NCI-H748 treated with DMSO at 0.1 percent for 48 hours (cell line): Measurements from ENCODE around the gene TACR1.

ENCODE experiments used
- DNase-seq: peaks from one replicate; lab custom pipeline; 2025; lab: John Stamatoyannopoulos, UW

The TACR1 gene

DNA sequence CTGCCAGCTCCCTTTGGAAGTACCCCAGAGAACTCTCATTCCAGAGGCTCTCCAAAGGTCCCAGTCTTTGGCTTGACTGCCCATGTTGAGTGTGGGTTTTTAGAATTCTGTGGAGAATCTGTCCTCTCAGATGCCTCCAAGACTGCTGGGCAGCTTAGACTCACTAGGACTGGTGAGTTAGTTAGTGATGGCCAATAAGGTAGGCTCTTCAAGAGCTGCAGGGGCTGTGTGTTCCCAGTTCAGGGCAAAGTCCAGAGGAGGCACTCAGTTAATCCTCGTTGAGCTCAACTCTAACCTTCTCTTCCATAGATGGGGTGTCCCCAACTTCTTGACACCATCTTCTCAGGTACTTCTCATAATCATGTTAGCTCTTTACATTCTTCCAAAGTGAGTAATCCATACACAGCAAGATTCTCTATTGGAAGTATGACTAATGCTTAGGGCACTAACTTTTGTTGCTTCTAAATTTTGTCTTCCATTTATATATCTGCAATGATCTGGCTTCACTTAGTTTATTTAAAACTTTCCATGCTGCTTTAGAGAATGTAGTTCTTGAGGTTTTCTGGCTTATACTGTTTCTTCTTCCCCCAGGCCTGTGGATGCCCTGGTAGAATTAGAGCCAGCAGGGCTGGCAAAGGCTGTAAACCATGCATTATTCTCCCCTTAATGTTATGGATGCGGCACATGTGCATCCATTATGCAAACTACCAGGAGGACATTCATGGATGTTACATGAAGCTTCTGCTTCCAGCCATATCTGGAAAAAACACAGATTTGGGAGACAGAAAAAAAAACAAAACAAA is 151.9 kb downstream of the TACR1 start:
- DNase-seq: no peak

DNA sequence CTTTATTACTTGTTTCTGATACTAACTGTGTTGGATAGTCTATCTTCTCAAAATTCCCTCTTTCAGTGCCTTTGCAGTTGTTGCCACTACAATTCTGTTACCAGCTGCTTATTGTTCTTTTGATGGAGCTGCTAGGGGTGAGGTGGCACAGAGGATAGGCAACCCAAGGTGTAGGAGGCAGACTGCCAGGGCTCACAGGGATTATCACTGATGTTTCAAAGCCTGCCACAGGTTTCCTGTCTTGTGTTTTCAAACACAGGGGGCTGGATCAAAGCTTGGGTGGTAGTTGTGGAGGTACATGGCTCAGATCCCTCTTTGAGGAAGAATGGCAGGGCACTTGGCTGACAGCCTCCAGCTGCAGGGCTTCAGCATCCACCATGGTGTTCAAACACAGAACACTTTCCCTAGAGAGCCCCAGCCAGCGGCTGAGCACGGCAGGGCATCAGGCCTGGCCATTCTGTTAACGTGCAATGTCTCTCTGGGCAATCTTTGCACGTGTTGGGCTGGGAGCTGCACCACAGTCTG is 153.7 kb downstream of the TACR1 start:
- no peak for DNase-seq

DNA sequence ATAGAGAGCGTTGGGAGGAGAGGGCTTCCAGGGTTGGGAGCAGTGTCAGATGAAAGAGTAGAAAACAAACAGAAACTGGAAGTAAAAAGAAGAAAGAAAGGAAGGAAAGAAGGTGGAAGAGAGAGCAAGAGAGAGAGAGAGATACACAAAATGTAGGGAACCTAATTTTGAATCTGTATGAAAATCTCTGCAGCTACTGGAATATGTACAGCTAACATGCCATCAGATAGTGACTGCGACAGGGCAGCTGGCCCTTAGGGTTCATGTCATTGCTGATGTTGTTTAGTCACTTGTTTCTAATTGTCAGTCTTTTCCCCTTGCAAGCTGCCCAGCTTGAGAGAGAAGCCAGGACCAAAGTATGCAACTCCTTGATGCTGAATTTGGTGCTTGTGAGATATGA is 155.0 kb downstream of the TACR1 start:
- no peak for DNase-seq

DNA sequence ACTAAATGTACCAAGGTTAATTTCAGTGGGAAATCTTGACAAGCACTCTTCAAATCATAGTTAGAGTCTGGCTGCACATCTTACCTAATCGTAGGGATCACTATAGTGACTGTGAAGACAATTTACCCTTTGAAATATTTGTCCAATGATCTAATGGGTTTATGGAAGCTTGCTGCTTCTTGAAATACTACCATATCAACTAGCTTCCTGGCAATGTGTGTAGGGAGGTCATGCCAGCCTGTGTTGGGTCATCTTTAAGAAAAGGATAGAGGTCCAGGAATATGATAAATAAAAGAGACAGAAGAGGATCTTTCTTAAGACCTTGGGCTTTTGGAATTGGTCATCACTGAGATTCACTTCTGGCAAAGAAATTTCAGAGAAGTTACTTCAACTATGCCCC is 156.5 kb downstream of the TACR1 start:
- DNase-seq: no peak

DNA sequence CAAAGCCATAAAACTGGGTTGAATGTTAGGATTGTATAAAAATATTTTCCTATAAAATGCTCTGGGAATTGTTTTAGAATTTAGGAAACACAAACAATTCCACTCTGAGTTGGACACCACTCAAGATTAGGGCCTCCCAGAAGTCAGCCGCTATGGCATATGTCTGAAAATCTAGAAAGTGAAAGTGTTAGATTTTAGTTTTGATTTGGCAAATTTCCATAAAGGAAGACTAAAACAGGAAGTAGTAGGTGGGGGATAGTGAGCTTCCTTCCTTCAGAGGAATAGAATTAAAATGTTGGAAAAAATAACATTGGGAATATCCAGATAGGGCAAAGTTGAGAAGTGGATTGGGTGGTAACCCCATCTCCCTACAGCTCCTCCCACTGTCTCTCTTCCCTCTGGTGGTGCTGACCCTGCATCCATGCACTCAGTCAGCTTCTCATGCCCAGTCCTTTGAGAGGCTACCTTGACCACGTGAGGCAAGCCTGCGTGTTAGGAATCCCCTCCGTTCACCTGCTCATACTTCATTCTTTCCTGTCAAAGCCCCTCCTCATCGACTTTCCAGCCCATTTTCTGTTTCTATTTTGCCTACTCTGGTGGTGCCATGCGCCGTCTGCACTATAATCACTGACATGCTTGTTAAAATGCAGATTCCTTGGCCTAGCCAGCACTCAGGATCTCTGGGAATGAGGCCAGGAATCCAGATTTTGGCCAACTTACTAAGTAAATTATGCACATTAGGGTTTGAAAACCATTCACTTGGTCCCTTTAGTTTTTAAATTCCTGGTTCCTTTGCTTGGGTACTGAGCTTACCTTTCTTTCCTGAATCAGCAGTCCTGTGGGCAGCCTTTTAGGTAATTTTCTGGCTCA is 157.4 kb downstream of the TACR1 start:
- no peak for DNase-seq

DNA sequence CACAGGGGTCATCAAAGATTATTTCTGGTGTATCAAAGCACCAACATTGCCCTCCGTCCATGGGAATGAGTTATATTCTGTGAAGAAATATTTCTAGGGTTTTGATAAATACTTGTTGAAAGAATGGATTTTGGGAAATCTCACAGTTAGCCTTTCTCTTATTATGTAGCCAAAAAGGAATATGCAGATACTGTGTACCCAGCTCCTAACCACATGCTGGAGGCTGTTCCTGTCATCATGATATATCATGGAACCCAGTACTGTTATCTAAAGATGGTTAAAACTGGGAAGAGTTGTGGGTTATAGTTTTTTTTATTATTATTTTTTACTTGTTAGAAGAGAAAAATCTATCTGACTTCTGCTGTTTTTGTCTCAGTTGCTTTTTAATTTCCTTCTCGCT is 158.1 kb downstream of the TACR1 start:
- no peak for DNase-seq

DNA sequence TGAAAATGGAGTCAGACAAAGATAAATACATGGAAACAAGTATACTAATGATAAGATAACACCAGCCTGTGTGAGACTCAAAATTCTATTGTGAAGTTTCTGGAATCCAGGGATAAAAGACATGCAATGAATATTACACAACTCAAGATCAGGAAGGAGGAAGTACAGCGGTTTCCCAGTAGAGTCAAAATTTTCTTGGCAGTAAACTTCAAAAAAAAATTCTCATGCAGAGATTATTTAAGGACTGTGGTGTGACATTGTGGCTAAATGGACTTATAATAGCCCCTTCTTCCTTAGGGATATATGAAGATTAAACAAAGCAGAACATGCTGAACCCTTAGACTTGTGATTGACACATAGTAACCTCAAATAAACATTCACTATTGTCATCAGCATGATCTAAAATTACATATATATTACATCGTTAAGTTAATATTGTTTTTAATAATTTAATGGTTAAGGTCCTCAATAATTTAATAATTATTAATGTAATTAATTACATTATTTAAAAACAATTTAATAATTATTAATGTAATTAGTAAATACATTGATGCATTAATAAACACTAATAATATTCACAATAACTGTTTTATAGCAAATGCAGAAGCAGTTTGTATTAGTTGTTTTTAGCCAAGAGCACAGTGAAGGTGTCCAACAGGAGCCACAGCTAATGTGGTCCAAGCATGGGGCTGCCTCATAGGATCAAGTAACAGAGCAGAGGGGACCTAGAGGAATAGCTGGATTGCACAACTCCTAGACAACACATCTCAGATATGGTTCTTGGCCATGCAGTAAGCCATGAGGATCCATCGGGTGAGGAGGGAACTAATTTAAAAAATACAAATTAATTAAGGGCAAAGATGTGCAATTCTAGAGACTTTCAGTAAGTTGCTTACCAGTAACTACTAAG is 163.6 kb downstream of the TACR1 start:
- no peak for DNase-seq

DNA sequence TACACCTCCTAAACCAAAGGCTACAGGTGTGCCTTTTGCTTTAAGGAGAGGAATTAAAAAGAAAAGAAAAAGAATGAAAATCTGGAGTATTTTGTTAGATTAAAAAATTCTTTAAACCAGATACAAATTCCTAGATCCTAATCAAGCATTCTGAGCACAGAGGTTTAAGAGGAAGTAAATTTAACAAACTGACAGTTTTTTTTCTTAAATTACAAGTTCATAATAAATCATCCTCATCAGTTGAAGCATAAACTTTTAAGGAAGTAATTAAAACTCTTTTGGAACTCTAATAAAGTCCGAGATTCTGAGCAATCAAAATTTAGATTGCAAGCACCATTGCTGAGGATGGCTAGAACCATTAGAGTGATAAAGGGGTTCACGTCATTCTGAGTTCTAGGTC is 165.8 kb downstream of the TACR1 start:
- no peak for DNase-seq

DNA sequence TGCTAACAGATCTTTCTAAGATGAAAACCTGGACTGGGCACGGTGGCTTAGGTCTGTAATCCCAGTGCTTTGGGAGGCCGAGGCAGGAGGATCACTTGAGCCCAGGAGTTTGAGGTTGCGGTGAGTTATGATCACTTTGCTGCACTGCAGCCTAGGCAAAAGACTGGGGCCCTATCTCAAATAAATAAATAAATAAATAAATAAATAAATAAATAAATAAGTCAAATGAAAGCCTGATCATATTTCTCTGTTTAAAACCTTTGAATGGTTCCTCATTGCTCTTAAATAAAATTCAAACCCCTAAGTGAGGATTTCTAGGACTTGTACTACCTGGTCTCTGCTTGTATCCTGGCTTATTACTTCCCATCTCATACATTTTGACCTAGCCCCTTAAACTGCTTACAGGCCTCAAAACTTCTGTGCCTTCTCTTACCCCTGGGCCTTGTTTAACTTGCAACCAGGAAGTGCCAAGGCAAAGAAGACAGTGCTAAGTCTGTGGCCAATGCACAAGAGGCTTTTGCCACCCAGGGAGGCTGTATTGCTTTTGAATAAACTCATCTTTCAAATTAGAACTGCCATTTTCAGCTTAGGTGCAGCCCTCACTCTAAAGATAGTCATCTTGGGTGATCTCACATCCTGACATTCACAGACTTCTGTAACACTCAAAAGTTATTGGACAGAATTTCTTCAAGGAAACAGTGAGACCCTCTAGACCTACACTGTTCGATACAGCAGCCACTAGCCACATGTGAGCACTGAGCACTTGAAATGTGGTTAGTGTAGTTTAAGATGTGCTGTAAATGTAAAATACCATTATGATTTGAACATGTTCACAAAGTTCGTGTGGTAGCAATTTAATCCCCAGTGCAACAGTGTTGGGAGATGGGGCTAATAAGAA is 167.2 kb downstream of the TACR1 start:
- no peak for DNase-seq

DNA sequence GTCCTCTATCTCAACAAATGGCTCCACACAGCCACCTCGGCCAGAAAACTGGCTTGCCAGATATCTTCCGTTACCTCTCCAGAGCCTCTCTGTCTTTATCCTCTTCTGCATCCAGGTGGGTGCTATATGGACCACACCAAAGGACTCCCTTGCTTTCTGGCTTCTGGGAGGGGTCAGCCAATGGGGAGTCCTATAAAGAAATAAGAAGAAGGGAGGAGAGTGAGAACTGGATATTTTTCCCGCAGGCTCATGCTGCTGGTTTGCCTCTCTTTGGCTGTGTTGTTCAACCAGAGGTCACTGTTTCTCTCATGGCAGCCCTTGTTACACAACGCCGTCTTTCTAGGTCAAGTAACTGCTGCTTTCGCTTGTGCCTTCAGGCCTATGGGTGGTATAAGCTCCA is 168.1 kb downstream of the TACR1 start:
- no peak for DNase-seq

DNA sequence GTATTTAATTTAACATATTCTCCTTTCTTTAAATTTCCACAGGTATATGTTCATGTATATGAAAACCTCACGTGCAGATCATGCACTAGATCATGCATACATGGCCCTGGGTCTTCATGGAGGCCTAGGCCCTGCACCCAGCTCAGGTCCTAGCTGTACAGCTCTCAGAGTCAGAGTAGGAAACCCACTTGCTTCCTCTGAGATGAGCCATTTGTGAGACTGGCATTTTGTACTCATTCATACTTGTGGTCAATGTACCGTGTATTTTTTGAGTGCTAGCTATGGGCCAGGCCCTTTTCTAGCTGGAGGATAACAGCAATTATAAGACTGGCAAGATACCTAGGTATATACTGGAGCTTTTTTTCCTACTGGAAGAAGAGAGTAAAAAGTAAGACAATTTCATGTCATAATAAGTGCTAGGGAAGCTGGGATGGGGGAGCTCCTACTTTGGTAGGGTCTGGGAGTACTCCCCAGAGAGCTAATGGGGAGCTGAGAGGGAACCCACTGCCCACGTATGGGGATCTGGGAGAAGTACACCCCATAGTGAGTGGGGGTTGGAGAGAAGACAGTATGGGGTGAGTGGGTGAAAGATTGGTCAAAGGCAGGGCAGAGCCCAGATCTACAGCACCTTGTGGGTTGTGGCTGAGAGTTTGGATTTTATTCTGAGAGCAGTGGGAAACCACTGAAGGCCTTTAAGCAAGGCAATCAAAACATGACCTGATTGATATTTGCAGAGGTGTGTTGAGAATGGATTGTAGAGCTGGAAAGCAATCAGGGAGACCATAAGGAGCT is 168.9 kb downstream of the TACR1 start:
- no peak for DNase-seq

DNA sequence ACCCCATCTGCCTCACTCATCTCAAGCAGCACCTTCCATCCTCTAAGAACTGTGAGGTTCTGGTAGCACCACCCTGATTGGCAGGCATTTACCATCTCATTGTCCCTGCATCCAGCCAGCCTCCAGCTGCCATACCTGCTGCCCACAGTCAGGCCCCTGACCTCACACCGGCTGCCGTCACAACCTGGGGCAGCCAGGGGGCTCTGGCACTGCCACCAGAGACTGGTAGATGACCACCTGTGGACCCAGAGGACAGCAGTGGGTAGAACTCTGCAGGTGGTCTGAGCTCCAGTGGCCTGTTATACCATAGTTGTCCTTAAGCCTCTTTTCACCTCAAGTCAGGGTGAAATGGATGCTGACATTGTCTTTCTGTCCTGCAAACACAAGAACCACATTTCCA is 171.4 kb downstream of the TACR1 start:
- DNase-seq: no peak

DNA sequence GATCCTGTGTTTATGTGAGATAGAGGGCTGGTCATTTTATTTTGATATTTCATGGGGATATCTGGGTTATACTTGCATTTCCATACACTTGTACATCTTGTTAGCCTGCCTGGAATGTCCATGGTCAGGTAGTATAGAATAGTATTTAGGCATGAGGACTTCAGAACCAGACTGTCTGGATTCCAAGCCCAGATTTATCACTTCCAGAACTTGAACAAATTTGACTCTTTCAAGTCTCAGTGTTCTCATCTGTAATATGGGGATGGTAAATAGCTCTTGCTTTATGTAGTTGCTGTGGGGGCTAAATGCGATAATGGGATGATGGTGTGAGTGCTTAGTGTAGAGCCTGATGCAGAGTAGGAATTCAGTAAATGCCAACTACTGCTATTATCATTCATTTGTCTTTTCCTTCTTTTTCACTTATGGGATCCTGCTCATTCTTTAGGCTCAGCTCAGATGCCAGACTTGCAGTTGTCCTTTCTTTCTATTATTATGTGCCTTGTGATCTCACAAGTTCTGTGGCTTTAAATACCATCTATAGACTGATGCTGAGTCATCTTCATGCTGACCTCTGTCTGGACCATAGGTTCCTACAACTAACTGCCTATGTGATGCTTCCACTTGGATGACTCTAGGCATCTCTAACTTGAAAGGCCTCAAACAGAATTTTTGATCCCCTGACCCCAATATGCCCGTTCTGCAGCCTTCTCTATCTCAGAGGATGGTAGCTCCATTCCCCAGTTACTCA is 173.5 kb downstream of the TACR1 start:
- DNase-seq: no peak

DNA sequence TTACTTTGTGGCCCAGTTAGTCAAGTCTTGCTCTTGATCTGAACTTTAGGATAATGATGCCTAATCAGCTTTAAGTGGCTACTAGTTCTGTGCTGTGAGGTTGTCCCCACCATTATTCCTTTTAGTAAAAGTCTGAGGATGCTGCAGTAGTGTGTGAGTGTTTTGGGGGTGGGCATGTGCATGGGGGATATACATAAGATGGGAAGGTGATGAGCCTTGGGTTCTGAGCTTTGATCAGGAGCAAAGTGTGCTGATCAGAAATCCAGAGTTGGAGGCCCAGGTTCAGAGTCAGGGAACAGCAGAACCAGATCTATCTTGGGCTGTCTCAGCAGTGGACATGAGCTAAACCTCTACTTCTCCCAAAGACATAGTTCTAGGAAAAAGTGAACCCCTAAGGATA is 174.1 kb downstream of the TACR1 start:
- no peak for DNase-seq

DNA sequence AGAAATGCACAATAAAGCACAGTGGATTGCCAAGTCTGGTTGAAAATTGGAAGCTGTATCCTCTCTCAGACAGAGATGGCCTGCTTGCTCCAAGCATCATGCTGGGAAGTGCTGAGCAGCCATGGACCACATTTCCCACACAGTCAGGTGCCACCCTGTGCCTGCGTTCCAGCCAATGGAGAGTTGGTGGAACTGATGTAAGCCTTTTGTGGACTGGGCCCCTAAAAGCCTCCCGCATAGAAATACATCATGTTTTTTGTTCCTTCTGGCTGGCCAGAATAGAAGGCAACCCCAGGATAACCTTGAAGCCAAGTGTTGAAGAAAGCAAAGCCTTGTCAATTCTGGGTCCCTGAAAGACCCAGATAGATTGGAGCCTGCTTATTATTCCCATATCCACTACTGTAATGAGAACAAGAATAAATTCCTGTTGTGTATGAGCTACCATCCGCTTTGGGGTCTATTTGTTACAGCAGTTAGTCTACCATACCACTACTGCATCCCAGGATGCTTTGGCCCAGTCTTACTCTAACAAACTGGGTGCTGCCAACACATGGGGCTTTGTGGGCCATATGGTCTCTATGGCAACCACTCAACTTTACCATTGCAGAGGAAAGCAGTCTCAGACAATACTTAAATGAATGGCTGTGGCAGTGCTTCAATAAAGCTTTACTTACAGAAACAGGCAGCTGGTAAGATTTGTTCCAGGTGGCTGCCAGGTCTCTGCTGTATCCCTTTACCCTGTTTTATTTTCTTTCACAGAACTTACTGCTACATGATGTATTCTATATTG is 175.5 kb downstream of the TACR1 start:
- no peak for DNase-seq

DNA sequence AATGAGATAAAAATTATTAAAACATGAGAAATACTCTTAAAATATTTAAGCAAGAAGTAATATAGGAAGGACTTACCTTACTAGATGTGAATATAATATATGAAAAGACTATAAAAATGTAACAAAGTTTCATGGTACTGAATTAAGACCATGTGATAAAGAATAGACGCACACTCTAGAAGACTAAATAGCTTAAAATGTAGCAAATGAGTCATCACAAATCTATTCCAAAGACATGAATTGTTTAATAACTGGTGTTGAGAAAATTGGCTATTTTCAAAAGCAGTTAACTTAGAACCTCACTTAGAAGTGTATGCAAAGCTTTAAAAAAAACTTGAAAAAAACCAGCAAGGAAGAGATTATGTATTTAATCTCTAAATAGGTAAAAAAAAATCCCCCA is 176.8 kb downstream of the TACR1 start:
- DNase-seq: no peak

DNA sequence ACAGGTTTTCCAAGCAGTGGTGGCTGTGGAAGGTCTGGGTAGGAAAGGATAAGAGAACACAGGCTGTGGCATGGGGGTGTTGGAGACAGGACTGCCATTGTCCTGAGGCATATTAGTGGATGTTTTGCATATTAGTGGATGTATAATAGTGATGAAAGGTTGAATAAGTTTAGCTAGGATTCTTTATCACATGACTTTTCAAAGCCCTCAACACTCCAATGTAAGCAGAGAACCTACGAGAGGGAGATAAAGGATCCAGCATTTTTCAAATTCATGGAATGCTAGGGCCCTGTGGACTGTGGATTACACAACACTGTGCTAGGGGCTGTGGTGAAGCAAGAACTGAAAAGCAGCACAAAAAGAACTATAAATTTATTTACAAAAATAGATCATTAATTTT is 177.6 kb downstream of the TACR1 start:
- DNase-seq: no peak

DNA sequence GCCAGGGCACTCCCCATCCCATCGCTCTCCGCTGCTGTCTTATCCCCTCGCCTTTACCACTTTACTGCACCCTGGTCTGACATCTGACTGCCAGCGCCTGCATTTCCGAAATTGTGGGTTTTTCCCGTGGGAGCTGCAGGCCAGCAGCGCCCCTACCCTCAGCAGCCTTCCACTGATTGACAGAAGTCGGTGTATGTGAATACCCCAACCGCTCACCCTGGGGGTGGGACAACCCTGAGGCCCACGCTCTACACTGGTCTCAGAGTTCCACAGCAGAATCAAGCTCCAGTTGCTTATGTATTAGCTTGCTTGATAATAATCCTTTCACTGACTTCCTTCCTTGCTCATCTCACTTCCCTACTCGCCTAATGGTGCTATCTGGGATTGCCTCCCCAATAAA is 178.8 kb downstream of the TACR1 start:
- DNase-seq: no peak

DNA sequence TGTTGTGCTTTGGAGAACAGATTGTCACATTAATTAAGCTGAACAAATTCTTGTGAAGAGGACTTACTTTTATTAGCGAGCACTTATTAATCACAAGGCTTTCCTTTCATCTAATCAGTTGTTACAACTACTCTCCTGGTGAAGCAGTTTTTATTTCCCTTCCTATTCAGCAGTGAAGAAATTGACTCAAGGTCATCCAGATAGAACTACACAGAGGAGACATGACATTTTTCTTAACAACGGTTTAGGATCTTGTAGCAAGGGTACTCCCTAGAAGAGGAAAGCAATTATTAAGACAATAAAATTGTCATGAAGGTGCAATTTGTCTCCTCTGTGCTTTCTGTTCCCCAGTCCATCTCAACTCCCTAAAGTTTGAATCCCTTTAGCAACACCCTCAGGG is 179.5 kb downstream of the TACR1 start:
- DNase-seq: no peak
